HepG2 (cell line): ENCODE measurements around the gene TMEM129. TPM values are rescaled to one million over a fixed set of nuclear protein-coding genes. Genes with fewer than 3 reads are reported as not detected.

ENCODE experiments used
- AKAP8 ChIP-seq: sonication (generic); formaldehyde crosslinking; IDR thresholded peaks from 2 replicates; pipeline ENCODE4 v1.5.1; 2020; ENCODE audit warnings: mild to moderate bottlenecking, missing genetic modification reagents
- BCLAF1 ChIP-seq: fragments of 450-650 bp; IDR thresholded peaks from 2 replicates; pipeline ENCODE4 v1.6.1; 2017; ENCODE audit warnings: mild to moderate bottlenecking
- DR1 ChIP-seq: sonication (generic); formaldehyde crosslinking; IDR thresholded peaks from 2 replicates; pipeline ENCODE4 v1.8.0; 2021; ENCODE audit warnings: mild to moderate bottlenecking, missing genetic modification reagents, inconsistent platforms
- GFI1 ChIP-seq: sonication (generic); formaldehyde crosslinking; IDR thresholded peaks from 2 replicates; pipeline ENCODE4 v1.5.0; 2020; ENCODE audit warnings: missing genetic modification reagents, mild to moderate bottlenecking, borderline replicate concordance
- HNRNPK ChIP-seq: fragments of 200-400 bp; formaldehyde crosslinking; IDR thresholded peaks from 2 replicates; pipeline ENCODE4 v1.6.1; 2018; ENCODE audit warnings: low read length, low read depth, moderate library complexity, mild to moderate bottlenecking; ENCODE audit not compliant: poor library complexity, severe bottlenecking
- IRF1 ChIP-seq: sonication (generic); formaldehyde crosslinking; IDR thresholded peaks from 2 replicates; pipeline ENCODE4 v1.4.0; 2020; ENCODE audit warnings: low read depth, mild to moderate bottlenecking, missing genetic modification reagents
- MATR3 ChIP-seq: sonication (generic); formaldehyde crosslinking; IDR thresholded peaks from 2 replicates; pipeline ENCODE4 v1.4.0; 2020; ENCODE audit warnings: missing genetic modification reagents
- MXD3 ChIP-seq: IDR thresholded peaks from 2 replicates; pipeline ENCODE4 v1.6.1; 2016; ENCODE audit warnings: mild to moderate bottlenecking, missing biosample characterization, missing genetic modification reagents
- MXI1 ChIP-seq: IDR thresholded peaks from 3 replicates; pipeline ENCODE4 v1.6.1; 2012; ENCODE audit warnings: low read depth, low read length, inconsistent platforms, borderline replicate concordance
- SNAPC5 ChIP-seq: sonication (generic); formaldehyde crosslinking; IDR thresholded peaks from 2 replicates; pipeline ENCODE4 v1.8.1; 2023; ENCODE audit warnings: mild to moderate bottlenecking, missing genetic modification reagents, borderline replicate concordance
- ZMAT5 ChIP-seq: sonication (generic); formaldehyde crosslinking; IDR thresholded peaks from 2 replicates; pipeline ENCODE4 v1.5.0; 2020; ENCODE audit warnings: mild to moderate bottlenecking, low read depth, missing genetic modification reagents, borderline replicate concordance
- ZNF253 ChIP-seq: sonication (generic); formaldehyde crosslinking; IDR thresholded peaks from 2 replicates; pipeline ENCODE4 v1.8.0; 2022; ENCODE audit warnings: mild to moderate bottlenecking, missing genetic modification reagents, borderline replicate concordance
- ZNF512 ChIP-seq: sonication (generic); formaldehyde crosslinking; IDR thresholded peaks from 2 replicates; pipeline ENCODE4 v1.4.0; 2020; ENCODE audit warnings: mild to moderate bottlenecking, missing genetic modification reagents
- ZNF558 ChIP-seq: sonication (generic); formaldehyde crosslinking; IDR thresholded peaks from 2 replicates; pipeline ENCODE4 v1.9.0; 2022; ENCODE audit warnings: mild to moderate bottlenecking, missing genetic modification reagents, borderline replicate concordance
- ZNF598 ChIP-seq: sonication (generic); formaldehyde crosslinking; IDR thresholded peaks from 2 replicates; pipeline ENCODE4 v1.5.1; 2020; ENCODE audit warnings: mild to moderate bottlenecking, missing genetic modification reagents, borderline replicate concordance
- ZNF839 ChIP-seq: sonication (generic); formaldehyde crosslinking; IDR thresholded peaks from 2 replicates; pipeline ENCODE4 v1.4.0; 2020; ENCODE audit warnings: missing genetic modification reagents, mild to moderate bottlenecking, borderline replicate concordance
- polyA plus RNA-seq, 8 experiments: library from polyadenylated mRNA; depleted of rRNA in 3 of 8; stranded (reverse) in 7 of 8; unstranded in 1 of 8; fragments of >200 nt; fragmentation: Illumina TruSeq in 4 of 8; extraction: Trizol in 4 of 8; gene quantifications; 2 replicates each; pipeline versions ENCODE4 v1.2.1 to v1.2.3, GENCODE V29; 2011 to 2016; ENCODE audit warnings: low read depth in 4 of 8, missing spikeins in 1 of 8, mixed read lengths in 1 of 8; ENCODE audit not compliant: insufficient read depth in 1 of 8
- total RNA-seq, 5 experiments: library from RNA; depleted of rRNA; stranded (reverse); fragments of >200 nt; fragmentation: Illumina TruSeq; extraction: Trizol; gene quantifications; 2 replicates each; pipeline ENCODE4 v1.2.3, GENCODE V29; 2016; ENCODE audit warnings: low read depth in 1 of 5

The TMEM129 gene
- total and polyA plus RNA-seq, 2 of the 13 experiments (the other 11 are each of a cell fraction or from before 2014, with no cell fraction given), result 19.0 to 25.8 TPM

- peak; percentile 43; the same call in 1 of the 2 replicates for TF ChIP-seq ZNF512 (CRISPR knock-in tag)
- TF ChIP-seq ZNF558, result no peak; the same call in 1 of the 2 replicates
- no peak for TF ChIP-seq SNAPC5
- TF ChIP-seq BCLAF1, result no peak
- TF ChIP-seq ZNF253 (CRISPR knock-in tag), result no peak
- TF ChIP-seq GFI1 (CRISPR knock-in tag), result no peak
- no peak for TF ChIP-seq HNRNPK
- peak; percentile 27; the same call in 1 of the 2 replicates for TF ChIP-seq AKAP8
- TF ChIP-seq MXD3 (CRISPR knock-in tag), result peak; percentile 53; the same call in 1 of the 2 replicates
- no peak for TF ChIP-seq MATR3
- no peak for TF ChIP-seq ZMAT5
- no peak for TF ChIP-seq ZNF598 (CRISPR knock-in tag)
- TF ChIP-seq ZNF839 (CRISPR knock-in tag), result 0 out of 2 replicates have a peak, but pooled peaks have one; percentile 55
- TF ChIP-seq DR1 (CRISPR knock-in tag), result peak; percentile 67; the same call in 1 of the 2 replicates
- no peak for TF ChIP-seq IRF1
- TF ChIP-seq MXI1, result no peak
Measured at GRCh38 chr4:1720163-1720983, 750 bp downstream of the TMEM129 start (continued).
